GM12874 (cell line): ENCODE measurements around the gene RNF182.

Source experiments
- TF ChIP-seq, protein P1 (sequence below): IDR thresholded peaks from 2 replicates; pipeline ENCODE4 v1.5.1; 2011; ENCODE audit warnings: low read depth, mild to moderate bottlenecking, control low read depth, low read length, moderate library complexity; ENCODE audit not compliant: insufficient read depth

Gene RNF182, protein sequence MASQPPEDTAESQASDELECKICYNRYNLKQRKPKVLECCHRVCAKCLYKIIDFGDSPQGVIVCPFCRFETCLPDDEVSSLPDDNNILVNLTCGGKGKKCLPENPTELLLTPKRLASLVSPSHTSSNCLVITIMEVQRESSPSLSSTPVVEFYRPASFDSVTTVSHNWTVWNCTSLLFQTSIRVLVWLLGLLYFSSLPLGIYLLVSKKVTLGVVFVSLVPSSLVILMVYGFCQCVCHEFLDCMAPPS

DNA sequence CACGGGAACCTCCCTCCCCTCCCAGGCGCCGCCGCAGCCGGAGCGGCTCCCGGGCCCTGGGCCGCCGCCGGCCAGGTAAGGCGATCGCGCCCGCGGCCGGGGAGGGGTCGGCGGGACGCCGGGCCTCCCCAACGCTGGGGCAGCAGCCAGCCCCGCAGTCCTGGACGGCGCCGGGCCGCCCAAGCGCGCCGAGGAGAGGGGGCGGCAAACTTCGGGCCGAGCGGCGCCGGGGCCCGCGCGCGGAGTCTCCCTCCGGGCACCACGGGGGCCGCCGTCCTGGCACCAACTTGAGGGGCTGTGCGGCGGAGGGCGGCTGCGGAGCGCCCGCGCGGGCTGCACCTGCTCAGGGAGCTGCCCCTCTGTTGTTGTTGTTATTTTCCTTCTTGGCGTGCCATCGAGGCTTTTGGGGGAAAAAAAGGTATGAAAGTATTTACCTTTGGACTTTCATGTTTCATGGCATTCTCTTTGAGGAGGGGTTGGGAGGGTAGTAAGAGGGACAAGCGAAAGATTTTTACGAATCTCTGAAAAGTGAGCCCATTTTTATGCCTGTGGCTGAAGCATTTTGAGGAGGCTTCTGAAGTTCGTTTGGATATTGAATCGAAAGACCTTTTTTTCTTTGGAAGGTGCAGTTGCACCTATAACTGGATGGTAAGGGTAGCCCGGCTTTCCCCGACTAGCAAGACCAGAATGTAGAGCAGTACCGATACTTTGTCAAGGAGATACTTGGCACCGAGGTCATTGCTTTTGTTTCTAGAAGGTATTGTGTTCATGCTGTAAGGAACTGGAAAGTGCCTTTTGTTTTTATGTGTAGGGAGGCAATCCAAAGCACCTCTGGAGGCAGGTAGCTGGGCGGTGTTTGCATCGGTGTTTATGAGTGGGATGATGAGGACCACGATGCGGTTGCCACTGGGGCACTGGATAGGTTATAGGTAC, at the start of gene RNF182:
Gene RNF182 (plus strand): TSS at position 4 of the 933 bp plus-strand sequence. CDS start 52,168 bp downstream, outside the sequence.
- TF ChIP-seq, protein P1, sequence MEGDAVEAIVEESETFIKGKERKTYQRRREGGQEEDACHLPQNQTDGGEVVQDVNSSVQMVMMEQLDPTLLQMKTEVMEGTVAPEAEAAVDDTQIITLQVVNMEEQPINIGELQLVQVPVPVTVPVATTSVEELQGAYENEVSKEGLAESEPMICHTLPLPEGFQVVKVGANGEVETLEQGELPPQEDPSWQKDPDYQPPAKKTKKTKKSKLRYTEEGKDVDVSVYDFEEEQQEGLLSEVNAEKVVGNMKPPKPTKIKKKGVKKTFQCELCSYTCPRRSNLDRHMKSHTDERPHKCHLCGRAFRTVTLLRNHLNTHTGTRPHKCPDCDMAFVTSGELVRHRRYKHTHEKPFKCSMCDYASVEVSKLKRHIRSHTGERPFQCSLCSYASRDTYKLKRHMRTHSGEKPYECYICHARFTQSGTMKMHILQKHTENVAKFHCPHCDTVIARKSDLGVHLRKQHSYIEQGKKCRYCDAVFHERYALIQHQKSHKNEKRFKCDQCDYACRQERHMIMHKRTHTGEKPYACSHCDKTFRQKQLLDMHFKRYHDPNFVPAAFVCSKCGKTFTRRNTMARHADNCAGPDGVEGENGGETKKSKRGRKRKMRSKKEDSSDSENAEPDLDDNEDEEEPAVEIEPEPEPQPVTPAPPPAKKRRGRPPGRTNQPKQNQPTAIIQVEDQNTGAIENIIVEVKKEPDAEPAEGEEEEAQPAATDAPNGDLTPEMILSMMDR: no peak

DNA sequence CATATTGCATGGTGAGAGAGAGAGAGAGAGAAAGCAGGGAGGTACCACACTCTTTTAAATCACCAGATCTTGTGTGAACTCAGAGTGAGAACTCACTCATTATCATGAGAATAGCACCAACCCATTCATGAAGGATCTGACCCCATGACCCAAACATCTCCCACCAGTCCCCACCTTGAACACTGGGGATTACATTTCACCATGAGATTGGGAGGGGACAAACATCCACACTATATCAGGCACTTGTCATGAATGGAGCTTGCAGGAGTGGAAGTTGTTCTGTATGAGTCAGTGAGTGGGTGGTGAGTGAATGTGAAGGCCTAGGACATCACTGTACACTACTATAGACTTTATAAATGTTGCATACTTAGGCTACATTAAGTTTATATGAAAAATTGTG, 47.7 kb upstream of the RNF182 start:
- TF ChIP-seq, protein P1: no peak

DNA sequence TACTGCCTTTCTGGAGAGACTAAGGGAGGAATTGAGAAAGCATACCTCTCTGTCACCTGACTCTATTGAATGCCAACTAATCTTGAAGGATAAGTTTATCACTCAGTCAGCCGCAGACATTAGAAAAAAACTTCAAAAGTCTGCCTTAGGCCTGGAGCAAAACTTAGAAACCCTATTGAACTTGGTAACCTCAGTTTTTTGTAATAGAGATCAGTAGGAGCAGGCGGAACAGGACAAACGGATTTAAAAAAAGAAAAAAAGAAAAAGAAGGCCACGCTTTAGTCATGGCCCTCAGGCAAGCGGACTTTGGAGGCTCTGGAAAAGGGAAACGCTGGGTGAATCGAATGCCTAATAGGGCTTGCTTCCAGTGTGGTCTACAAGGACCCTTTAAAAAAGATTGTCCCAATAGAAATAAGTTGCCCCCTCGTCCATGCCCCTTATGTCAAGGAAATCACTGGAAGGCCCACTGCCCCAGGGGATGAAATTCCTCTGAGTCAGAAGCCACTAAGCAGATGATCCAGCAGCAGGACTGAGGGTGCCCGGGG, 43.1 kb upstream of the RNF182 start:
- TF ChIP-seq, protein P1: no peak

- TF ChIP-seq, protein P1: no peak
These were observed 40.8 kb upstream of the RNF182 start for GRCh38 chr6:13883966-13884365.

DNA sequence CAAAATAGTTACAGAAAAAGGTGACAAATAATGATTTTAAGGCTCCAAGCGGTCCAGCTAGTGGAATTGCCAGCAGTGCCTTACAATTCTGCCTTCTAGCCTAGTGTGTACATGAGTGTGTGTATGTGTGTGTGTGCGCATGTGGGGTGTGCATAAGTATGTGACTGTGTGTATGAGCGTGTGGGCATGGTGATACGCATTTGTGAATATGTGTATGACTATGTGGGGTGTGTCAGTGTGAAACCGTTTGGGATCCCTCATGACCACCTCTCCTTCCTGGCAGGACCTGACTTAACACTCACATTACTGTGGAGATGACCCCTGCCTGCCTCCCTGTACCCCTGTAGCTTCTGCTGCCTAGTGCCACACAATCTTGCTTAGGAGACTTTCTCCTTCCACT, 40.4 kb upstream of the RNF182 start:
- TF ChIP-seq, protein P1: no peak

DNA sequence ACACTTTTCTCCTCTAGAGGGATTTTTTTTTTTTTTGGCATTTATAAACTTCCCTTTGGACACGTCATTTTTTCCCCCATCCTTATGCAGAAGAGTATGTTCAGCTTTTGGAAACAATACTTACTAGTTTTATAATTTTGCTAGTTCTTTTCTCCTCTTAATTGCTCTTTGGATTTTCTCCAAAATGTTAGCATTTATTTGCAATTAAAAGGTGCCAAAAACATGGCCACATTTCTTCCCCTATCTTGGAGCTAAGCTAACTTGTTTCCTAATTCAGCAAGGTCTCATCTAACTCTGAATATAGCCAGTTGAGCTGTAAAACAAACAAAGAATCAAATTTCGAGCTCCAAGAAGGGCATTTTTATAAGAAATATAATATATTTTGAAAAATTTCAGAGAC, 39.2 kb upstream of the RNF182 start:
- TF ChIP-seq, protein P1: no peak

GRCh38 chr6:13886949-13887348, 37.8 kb upstream of the RNF182 start:
- TF ChIP-seq, protein P1: no peak
